ENCODE measurements around the gene NEGR1.

The NEGR1 gene

GRCh38 chr1:72207059-72207458 is 75.3 kb downstream of the NEGR1 start:
- TF ChIP-seq CTCF (IDR thresholded peaks at IDR 0.05; ENCODE audit: borderline replicate concordance, insufficient read depth, low read depth, low read length) = no peak
- no peak overlapping the region for H3K4me3 ChIP-seq (ENCODE audit: low read depth, low read length)

GRCh38 chr1:72202761-72203160 is 79.6 kb downstream of the NEGR1 start:
- H3K4me3 ChIP-seq (ENCODE audit: low read depth, low read length) = no peak overlapping the region
- TF ChIP-seq CTCF (IDR thresholded peaks at IDR 0.05; ENCODE audit: borderline replicate concordance, insufficient read depth, low read depth, low read length) = no peak

- TF ChIP-seq CTCF (IDR thresholded peaks at IDR 0.05; ENCODE audit: borderline replicate concordance, insufficient read depth, low read depth, low read length) = no peak
- H3K4me3 ChIP-seq (ENCODE audit: low read depth, low read length) = no peak overlapping the region
Measured at GRCh38 chr1:72197786-72198185, 84.6 kb downstream of the NEGR1 start.

- no peak for TF ChIP-seq CTCF (IDR thresholded peaks at IDR 0.05; ENCODE audit: borderline replicate concordance, insufficient read depth, low read depth, low read length)
- H3K4me3 ChIP-seq (ENCODE audit: low read depth, low read length) = no peak overlapping the region
Measured at GRCh38 chr1:72186733-72187307, 95.5 kb downstream of the NEGR1 start.

- no peak overlapping the region for H3K4me3 ChIP-seq (ENCODE audit: low read depth, low read length)
Measured at GRCh38 chr1:72184099-72184701, 98.1 kb downstream of the NEGR1 start.

GRCh38 chr1:72182859-72183258 is 99.5 kb downstream of the NEGR1 start:
- no peak for TF ChIP-seq CTCF (IDR thresholded peaks at IDR 0.05; ENCODE audit: borderline replicate concordance, insufficient read depth, low read depth, low read length)
- H3K4me3 ChIP-seq (ENCODE audit: low read depth, low read length) = no peak overlapping the region

More at GRCh38 chr1:72184099-72184701, 98.1 kb downstream of the NEGR1 start:
- no peak for TF ChIP-seq CTCF (IDR thresholded peaks at IDR 0.05; ENCODE audit: borderline replicate concordance, insufficient read depth, low read depth, low read length)

- TF ChIP-seq CTCF (IDR thresholded peaks at IDR 0.05; ENCODE audit: borderline replicate concordance, insufficient read depth, low read depth, low read length) = no peak
- no peak overlapping the region for H3K4me3 ChIP-seq (ENCODE audit: low read depth, low read length)
Measured at GRCh38 chr1:72178266-72178665, 104.1 kb downstream of the NEGR1 start.
